Measurements from ENCODE around the gene ADAM19.
A peak's percentile ranks its signal among the peaks of the same experiment; 100 is the strongest.

Gene ADAM19

GRCh38 chr5:157528036-157528632 lies 47.4 kb downstream of the ADAM19 start:
- in situ Hi-C loops (cut with MboI; ENCODE audit: low pct_unique_long_range_greater_than_20kb, low sequenced_read_pairs) = no loop called here

GRCh38 chr5:157524887-157525286 lies 50.7 kb downstream of the ADAM19 start:
- in situ Hi-C loops (cut with MboI; ENCODE audit: low pct_unique_long_range_greater_than_20kb, low sequenced_read_pairs) = no loop called here
- no peak for DNase-seq

More at GRCh38 chr5:157528036-157528632, 47.4 kb downstream of the ADAM19 start:
- DNase-seq = no peak

- in situ Hi-C loops (cut with MboI; ENCODE audit: low pct_unique_long_range_greater_than_20kb, low sequenced_read_pairs) = no loop called here
- no peak for DNase-seq
Measured at GRCh38 chr5:157523976-157524375, 51.6 kb downstream of the ADAM19 start.

GRCh38 chr5:157521704-157522029 lies 53.9 kb downstream of the ADAM19 start:
- no peak for DNase-seq
- in situ Hi-C loops (cut with MboI; ENCODE audit: low pct_unique_long_range_greater_than_20kb, low sequenced_read_pairs) = no loop called here

- in situ Hi-C loops (cut with MboI; ENCODE audit: low pct_unique_long_range_greater_than_20kb, low sequenced_read_pairs) = no loop called here
- no peak for DNase-seq
Measured at GRCh38 chr5:157520911-157521703, 54.5 kb downstream of the ADAM19 start.

GRCh38 chr5:157519579-157520253 lies 55.9 kb downstream of the ADAM19 start:
- in situ Hi-C loops (cut with MboI; ENCODE audit: low pct_unique_long_range_greater_than_20kb, low sequenced_read_pairs) = no loop called here
- no peak for DNase-seq

- no peak for DNase-seq
- in situ Hi-C loops (cut with MboI; ENCODE audit: low pct_unique_long_range_greater_than_20kb, low sequenced_read_pairs) = no loop called here
Measured at GRCh38 chr5:157518963-157519362, 56.6 kb downstream of the ADAM19 start.

GRCh38 chr5:157516626-157517325 lies 58.8 kb downstream of the ADAM19 start:
- in situ Hi-C loops (cut with MboI; ENCODE audit: low pct_unique_long_range_greater_than_20kb, low sequenced_read_pairs) = no loop called here

GRCh38 chr5:157516006-157516405 lies 59.6 kb downstream of the ADAM19 start:
- no peak for DNase-seq
- in situ Hi-C loops (cut with MboI; ENCODE audit: low pct_unique_long_range_greater_than_20kb, low sequenced_read_pairs) = no loop called here

More at GRCh38 chr5:157516626-157517325, 58.8 kb downstream of the ADAM19 start:
- DNase-seq = no peak

- in situ Hi-C loops (cut with MboI; ENCODE audit: low pct_unique_long_range_greater_than_20kb, low sequenced_read_pairs) = no loop called here
- no peak for DNase-seq
Measured at GRCh38 chr5:157514974-157515373, 60.6 kb downstream of the ADAM19 start.

- DNase-seq = no peak
- in situ Hi-C loops (cut with MboI; ENCODE audit: low pct_unique_long_range_greater_than_20kb, low sequenced_read_pairs) = no loop called here
Measured at GRCh38 chr5:157513182-157513581, 62.4 kb downstream of the ADAM19 start.

- in situ Hi-C loops (cut with MboI; ENCODE audit: low pct_unique_long_range_greater_than_20kb, low sequenced_read_pairs) = no loop called here
- peak; percentile 3 for DNase-seq
Measured at GRCh38 chr5:157511651-157512644, 63.6 kb downstream of the ADAM19 start.

GRCh38 chr5:157510682-157511081 lies 64.9 kb downstream of the ADAM19 start:
- in situ Hi-C loops (cut with MboI; ENCODE audit: low pct_unique_long_range_greater_than_20kb, low sequenced_read_pairs) = no loop called here
- DNase-seq = no peak

- in situ Hi-C loops (cut with MboI; ENCODE audit: low pct_unique_long_range_greater_than_20kb, low sequenced_read_pairs) = no loop called here
- no peak for DNase-seq
Measured at GRCh38 chr5:157509587-157509986, 66.0 kb downstream of the ADAM19 start.

- DNase-seq = no peak
- in situ Hi-C loops (cut with MboI; ENCODE audit: low pct_unique_long_range_greater_than_20kb, low sequenced_read_pairs) = no loop called here
Measured at GRCh38 chr5:157509093-157509492, 66.5 kb downstream of the ADAM19 start.

- DNase-seq = no peak
- in situ Hi-C loops (cut with MboI; ENCODE audit: low pct_unique_long_range_greater_than_20kb, low sequenced_read_pairs) = no loop called here
Measured at GRCh38 chr5:157506981-157507780, 68.4 kb downstream of the ADAM19 start.

- DNase-seq = no peak
- in situ Hi-C loops (cut with MboI; ENCODE audit: low pct_unique_long_range_greater_than_20kb, low sequenced_read_pairs) = no loop called here
Measured at GRCh38 chr5:157506066-157506590, 69.4 kb downstream of the ADAM19 start.

- in situ Hi-C loops (cut with MboI; ENCODE audit: low pct_unique_long_range_greater_than_20kb, low sequenced_read_pairs) = no loop called here
- no peak for DNase-seq
Measured at GRCh38 chr5:157505496-157505895, 70.1 kb downstream of the ADAM19 start.

Data from KBM-7 (cell line).